GM18858 (cell line): ENCODE results near the gene SLIT3.

ENCODE experiments used
- ATAC-seq: cut with Tn5 transposase; IDR thresholded peaks from one replicate; pipeline ENCODE4 v1.9.1; 2021; ENCODE audit not compliant: unreplicated experiment

SLIT3 gene

GRCh38 chr5:168844922-168845296 lies 456.0 kb downstream of the SLIT3 start:
- no peak for ATAC-seq

GRCh38 chr5:168844016-168844921 lies 456.7 kb downstream of the SLIT3 start:
- no peak for ATAC-seq

- ATAC-seq, result no peak
Measured at GRCh38 chr5:168843277-168844015, 457.5 kb downstream of the SLIT3 start.

- no peak for ATAC-seq
Measured at GRCh38 chr5:168842571-168843205, 458.3 kb downstream of the SLIT3 start.

- ATAC-seq, result no peak
Measured at GRCh38 chr5:168837852-168838251, 463.1 kb downstream of the SLIT3 start.

- no peak for ATAC-seq
Measured at GRCh38 chr5:168836603-168837231, 464.2 kb downstream of the SLIT3 start.

GRCh38 chr5:168833936-168834335 lies 467.0 kb downstream of the SLIT3 start:
- ATAC-seq, result no peak

GRCh38 chr5:168833383-168833782 lies 467.6 kb downstream of the SLIT3 start:
- ATAC-seq, result no peak

- no peak for ATAC-seq
Measured at GRCh38 chr5:168832308-168832707, 468.6 kb downstream of the SLIT3 start.

- ATAC-seq, result no peak
Measured at GRCh38 chr5:168831383-168831782, 469.6 kb downstream of the SLIT3 start.

GRCh38 chr5:168830833-168831232 lies 470.1 kb downstream of the SLIT3 start:
- ATAC-seq, result no peak

- no peak for ATAC-seq
Measured at GRCh38 chr5:168829922-168830417, 471.0 kb downstream of the SLIT3 start.

- no peak for ATAC-seq
Measured at GRCh38 chr5:168829044-168829443, 471.9 kb downstream of the SLIT3 start.

- no peak for ATAC-seq
Measured at GRCh38 chr5:168827636-168828035, 473.3 kb downstream of the SLIT3 start.

- ATAC-seq, result no peak
Measured at GRCh38 chr5:168826246-168826725, 474.7 kb downstream of the SLIT3 start.

GRCh38 chr5:168822745-168823281 lies 478.1 kb downstream of the SLIT3 start:
- no peak for ATAC-seq

GRCh38 chr5:168822248-168822744 lies 478.6 kb downstream of the SLIT3 start:
- no peak for ATAC-seq

- ATAC-seq, result no peak
Measured at GRCh38 chr5:168820874-168821273, 480.1 kb downstream of the SLIT3 start.

GRCh38 chr5:168819004-168819621 lies 481.8 kb downstream of the SLIT3 start:
- no peak for ATAC-seq

- ATAC-seq, result no peak
Measured at GRCh38 chr5:168818558-168818957, 482.4 kb downstream of the SLIT3 start.
